Measurements from ENCODE around the gene GCLM. TPM values are rescaled to one million over a fixed set of nuclear protein-coding genes. Genes with fewer than 3 reads are reported as not detected.

The GCLM gene
- total and polyA plus RNA-seq, 9 of the 15 experiments (the other 6 are each of a cell fraction or from before 2014, with no cell fraction given) = 9.3 to 71.6 (median 24.5) TPM

DNA sequence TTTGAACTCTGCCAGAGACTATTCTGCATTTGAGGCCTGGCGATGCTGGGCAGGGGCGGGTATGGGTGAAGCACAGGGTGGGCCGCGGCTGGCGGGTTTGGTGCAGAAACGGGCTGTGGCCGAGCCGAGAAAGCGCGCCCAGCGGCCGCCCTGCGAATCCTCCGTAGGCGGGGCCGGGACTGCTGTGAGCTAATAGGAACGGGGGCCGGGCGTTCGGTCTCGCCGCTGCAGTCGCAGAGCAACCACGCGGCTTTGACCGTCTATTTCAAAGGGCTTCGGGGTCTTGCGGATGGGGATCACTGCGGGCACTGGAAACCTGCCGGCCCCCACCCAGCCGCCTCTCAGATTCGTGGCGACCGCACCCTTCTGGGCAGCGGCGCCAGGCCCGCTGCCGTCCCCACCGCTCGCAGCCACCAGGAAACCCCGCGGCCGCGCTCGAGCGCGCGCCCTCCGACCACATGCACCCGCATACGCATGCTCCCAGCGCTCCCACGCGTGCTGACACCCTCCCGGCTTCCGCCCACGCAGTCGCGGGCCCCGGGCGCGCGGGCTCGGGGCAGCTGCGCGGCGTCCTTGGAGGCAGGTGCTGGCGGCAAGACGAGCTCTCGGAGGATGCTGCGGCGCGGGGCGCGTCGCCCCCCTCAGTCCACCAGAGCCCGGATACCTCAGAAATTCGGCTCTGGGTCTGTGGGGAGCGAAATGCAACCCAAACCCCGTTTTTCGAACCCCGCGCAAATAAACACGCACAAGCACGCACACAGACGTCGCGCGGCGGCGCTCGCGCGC lies 62.8 kb downstream of the GCLM start (continued):
- TF ChIP-seq ZNF699 (CRISPR knock-in tag; IDR thresholded peaks at IDR 0.05; ENCODE audit: insufficient replicate concordance) = no peak
- 0 out of 2 replicates have a peak, but pooled peaks have one; percentile 34 for TF ChIP-seq HMGXB4 (CRISPR knock-in tag; IDR thresholded peaks at IDR 0.05)
- no peak for TF ChIP-seq HNRNPL (IDR thresholded peaks at IDR 0.05; ENCODE audit: low read depth, low read length)
- no peak for TF ChIP-seq TEAD4 (IDR thresholded peaks at IDR 0.05; ENCODE audit: low read length)
- no peak for TF ChIP-seq TEAD4 (CRISPR knock-in tag; IDR thresholded peaks at IDR 0.05; ENCODE audit: borderline replicate concordance)
- TF ChIP-seq RBBP5 (IDR thresholded peaks at IDR 0.05; ENCODE audit: borderline replicate concordance, insufficient read depth, low read length, poor library complexity, severe bottlenecking) = peak; percentile 99
- no peak for TF ChIP-seq SNRNP70 (optimal IDR thresholded peaks at IDR 0.05; ENCODE audit: low read depth, low read length)
- TF ChIP-seq JUN (IDR thresholded peaks at IDR 0.05; ENCODE audit: borderline replicate concordance, low read depth, low read length) = no peak
- no peak for TF ChIP-seq JUN (CRISPR knock-in tag; IDR thresholded peaks at IDR 0.05; ENCODE audit: borderline replicate concordance)
- TF ChIP-seq, protein P1, sequence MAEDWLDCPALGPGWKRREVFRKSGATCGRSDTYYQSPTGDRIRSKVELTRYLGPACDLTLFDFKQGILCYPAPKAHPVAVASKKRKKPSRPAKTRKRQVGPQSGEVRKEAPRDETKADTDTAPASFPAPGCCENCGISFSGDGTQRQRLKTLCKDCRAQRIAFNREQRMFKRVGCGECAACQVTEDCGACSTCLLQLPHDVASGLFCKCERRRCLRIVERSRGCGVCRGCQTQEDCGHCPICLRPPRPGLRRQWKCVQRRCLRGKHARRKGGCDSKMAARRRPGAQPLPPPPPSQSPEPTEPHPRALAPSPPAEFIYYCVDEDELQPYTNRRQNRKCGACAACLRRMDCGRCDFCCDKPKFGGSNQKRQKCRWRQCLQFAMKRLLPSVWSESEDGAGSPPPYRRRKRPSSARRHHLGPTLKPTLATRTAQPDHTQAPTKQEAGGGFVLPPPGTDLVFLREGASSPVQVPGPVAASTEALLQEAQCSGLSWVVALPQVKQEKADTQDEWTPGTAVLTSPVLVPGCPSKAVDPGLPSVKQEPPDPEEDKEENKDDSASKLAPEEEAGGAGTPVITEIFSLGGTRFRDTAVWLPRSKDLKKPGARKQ (CRISPR knock-in tag; IDR thresholded peaks at IDR 0.05) = no peak
- TF ChIP-seq CC2D1A (IDR thresholded peaks at IDR 0.05) = no peak
- TF ChIP-seq, protein P2, sequence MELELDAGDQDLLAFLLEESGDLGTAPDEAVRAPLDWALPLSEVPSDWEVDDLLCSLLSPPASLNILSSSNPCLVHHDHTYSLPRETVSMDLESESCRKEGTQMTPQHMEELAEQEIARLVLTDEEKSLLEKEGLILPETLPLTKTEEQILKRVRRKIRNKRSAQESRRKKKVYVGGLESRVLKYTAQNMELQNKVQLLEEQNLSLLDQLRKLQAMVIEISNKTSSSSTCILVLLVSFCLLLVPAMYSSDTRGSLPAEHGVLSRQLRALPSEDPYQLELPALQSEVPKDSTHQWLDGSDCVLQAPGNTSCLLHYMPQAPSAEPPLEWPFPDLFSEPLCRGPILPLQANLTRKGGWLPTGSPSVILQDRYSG (tag; conservative IDR thresholded peaks at IDR 0.05; ENCODE audit: low read depth) = no peak
- no peak for TF ChIP-seq ZNF124 (CRISPR knock-in tag; IDR thresholded peaks at IDR 0.05)
- no peak for TF ChIP-seq ZNF140 (CRISPR knock-in tag; IDR thresholded peaks at IDR 0.05)
- TF ChIP-seq ZFP36 (IDR thresholded peaks at IDR 0.05; ENCODE audit: low read depth, low read length, partially characterized antibody) = no peak
- no peak for TF ChIP-seq NFRKB (IDR thresholded peaks at IDR 0.05; ENCODE audit: low read depth)
- TF ChIP-seq CBX1 (IDR thresholded peaks at IDR 0.05; ENCODE audit: low read depth) = 0 out of 2 replicates have a peak, but pooled peaks have one; percentile 23
- TF ChIP-seq, protein P3, sequence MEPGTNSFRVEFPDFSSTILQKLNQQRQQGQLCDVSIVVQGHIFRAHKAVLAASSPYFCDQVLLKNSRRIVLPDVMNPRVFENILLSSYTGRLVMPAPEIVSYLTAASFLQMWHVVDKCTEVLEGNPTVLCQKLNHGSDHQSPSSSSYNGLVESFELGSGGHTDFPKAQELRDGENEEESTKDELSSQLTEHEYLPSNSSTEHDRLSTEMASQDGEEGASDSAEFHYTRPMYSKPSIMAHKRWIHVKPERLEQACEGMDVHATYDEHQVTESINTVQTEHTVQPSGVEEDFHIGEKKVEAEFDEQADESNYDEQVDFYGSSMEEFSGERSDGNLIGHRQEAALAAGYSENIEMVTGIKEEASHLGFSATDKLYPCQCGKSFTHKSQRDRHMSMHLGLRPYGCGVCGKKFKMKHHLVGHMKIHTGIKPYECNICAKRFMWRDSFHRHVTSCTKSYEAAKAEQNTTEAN (CRISPR knock-in tag; IDR thresholded peaks at IDR 0.05) = no peak
- TF ChIP-seq NCOA4 (IDR thresholded peaks at IDR 0.05; ENCODE audit: partially characterized antibody) = no peak
- TF ChIP-seq GATAD2A (IDR thresholded peaks at IDR 0.05) = no peak
- no peak for TF ChIP-seq ELF2 (CRISPR knock-in tag; IDR thresholded peaks at IDR 0.05)
- TF ChIP-seq ZNF431 (CRISPR knock-in tag; IDR thresholded peaks at IDR 0.05) = no peak
- no peak for TF ChIP-seq STAG1 (CRISPR knock-in tag; IDR thresholded peaks at IDR 0.05; ENCODE audit: borderline replicate concordance)

Data from K562 (cell line).